Uterus (tissue), 2 donors: ENCODE results near the gene ZNF747.

Experiments
- CTCF ChIP-seq, 4 experiments: fragments of 200-600 bp in 2 of 4; fragments of 450-650 bp in 2 of 4; sonication (generic) in 2 of 4; IDR thresholded peaks; one replicate each; pipeline ENCODE4 v1.5.1; 2016 to 2019; ENCODE audit warnings: antibody characterized with exemption in 4 of 4, mild to moderate bottlenecking in 2 of 4, moderate library complexity in 1 of 4
- POLR2A ChIP-seq, 2 donors: fragments of 450-650 bp; IDR thresholded peaks; one replicate each; pipeline ENCODE4 v1.6.1; 2016; ENCODE audit warnings: antibody characterized with exemption in 2 of 2, mild to moderate bottlenecking in 1 of 2, moderate library complexity in 1 of 2

DNA sequence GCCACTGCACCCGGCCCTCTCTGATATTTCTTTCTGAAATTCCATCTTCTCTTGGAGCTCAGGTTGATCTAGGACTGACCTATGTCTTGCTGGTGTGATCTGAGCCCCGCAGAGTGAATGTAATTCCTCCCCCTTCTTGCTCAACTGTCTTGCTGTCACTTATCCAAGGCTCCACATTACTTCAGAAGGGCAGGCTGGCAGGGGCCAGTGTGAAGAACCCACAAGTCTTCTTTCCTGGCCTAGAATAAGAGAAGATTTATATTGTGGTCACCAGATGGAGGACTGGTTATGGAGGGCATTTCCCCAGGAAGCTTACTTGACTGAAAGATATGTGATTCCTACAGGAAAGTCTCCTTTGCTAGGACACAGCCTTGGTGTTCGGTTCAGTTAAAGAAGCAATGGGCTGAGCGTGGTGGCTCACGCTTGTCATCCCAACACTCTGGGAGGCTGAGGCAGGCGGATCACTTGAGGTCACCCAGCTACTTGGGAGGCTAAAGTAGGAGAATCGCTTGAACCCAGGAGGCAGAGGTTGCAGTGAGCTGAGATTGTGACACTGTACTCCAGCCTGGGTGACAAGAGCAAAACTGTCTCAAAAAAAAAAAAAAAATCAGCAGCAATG is 48.7 kb downstream of the ZNF747 start:
- TF ChIP-seq POLR2A (IDR thresholded peaks at IDR 0.05): no peak
- no peak for TF ChIP-seq CTCF (IDR thresholded peaks at IDR 0.05)
